Pancreas (tissue), 10 donors: ENCODE measurements around the gene TTLL5. TPM values are rescaled to one million over a fixed set of nuclear protein-coding genes. Genes with fewer than 3 reads are reported as not detected.

Source experiments
- ATAC-seq, 4 donors: fragments of 200-7000 bp; cut with Tn5 transposase; one replicate each; pipeline versions ENCODE4 v1.8.0 to v1.9.1; 2020; ENCODE audit warnings: mild to moderate bottlenecking in 4 of 4, moderate library complexity in 4 of 4
- DNase-seq, 6 donors: peaks; one replicate each; pipeline ENCODE4 v3.0.0-alpha.2; 2020
- FAIRE-seq: peaks from 2 replicates; lab custom pipeline; 2012; peaks lifted over from hg19 to GRCh38; lab: Jason Lieb, UNC
- H3K27ac ChIP-seq, 4 donors: fragments of 200-600 bp; sonication (generic); 1 replicate in 3 of 4; 2 replicates in 1 of 4; pipeline versions ENCODE4 v1.5.0 to v1.8.0; 2020
- H3K27me3 ChIP-seq, 4 donors: fragments of 200-600 bp; one replicate each; pipeline ENCODE4 v1.8.0; 2021
- H3K36me3 ChIP-seq, 3 donors: fragments of 200-600 bp; sonication (generic) in 1 of 3; one replicate each; pipeline versions ENCODE4 v1.5.0 to v1.8.0; 2020 to 2021
- H3K4me1 ChIP-seq, 3 donors: fragments of 200-600 bp; one replicate each; pipeline ENCODE4 v1.8.0; 2021
- H3K4me3 ChIP-seq, 4 donors: fragments of 200-600 bp; sonication (generic) in 2 of 4; one replicate each; pipeline versions ENCODE4 v1.5.0 to v1.8.0; 2020 to 2021
- H3K9me3 ChIP-seq, 4 donors: fragments of 200-600 bp; one replicate each; pipeline ENCODE4 v1.8.0; 2021
- WGBS, 2 donors: extraction: QIAGEN DNeasy Blood & Tissue Kit; methylation state at CpG; one replicate each; pipeline ENCODE4 v1.1.7; 2013; 5-methylcytosine and 5-hydroxymethylcytosine counted together
- intact Hi-C, 3 donors: fragments of 100-400 bp; cut with DNase I; formaldehyde crosslinking; loops; one replicate each; pipeline versions ENCODE4 v1.11.1 to v1.14.2; 2022
- polyA plus RNA-seq, 2 donors: library from polyadenylated mRNA; stranded (reverse); fragments of 200-250 nt; gene quantifications; one replicate each; pipeline ENCODE4 v1.2.3, GENCODE V29; 2013
- total RNA-seq, 6 donors: library from RNA; stranded (reverse); fragmentation: NEBNext Ultra II Directional in 4 of 6; extraction: Animal tissue kit (Norgen Biotek cat#: 25700) in 4 of 6; gene quantifications; one replicate each; pipeline versions ENCODE4 v1.2.1 to v1.2.4, GENCODE V29; 2021 to 2023
- TF ChIP-seq, protein P1 (sequence below), 4 donors: fragments of 200-600 bp; sonication (generic) in 3 of 4; IDR thresholded peaks; one replicate each; pipeline versions ENCODE4 v1.5.0 to v1.8.0; 2021; ENCODE audit warnings: antibody characterized with exemption in 4 of 4
- donor health status: healthy with polysubstance abuse.
- donor health status: DM: no; HTN: no; CAD: no; lungs with moderate emphysema.
- donor health status: DM: no; HTN: no; CAD: no.
- donor health status: control.
- donor health status: control.
- donor health status: Bipolar disorder and iron deficiency.
- donor health status: DM: yes; HTN: yes; CAD: no.
- donor health status: DM: no; HTN: no; CAD: no.
- donor health status: DM: no; HTN: no; CAD: no.
- donor health status: DM: yes; HTN: yes; CAD: no.

The TTLL5 gene
- total and polyA plus RNA-seq, 8 donors, result 7.6 to 22.6 (median 12.0) TPM

DNA sequence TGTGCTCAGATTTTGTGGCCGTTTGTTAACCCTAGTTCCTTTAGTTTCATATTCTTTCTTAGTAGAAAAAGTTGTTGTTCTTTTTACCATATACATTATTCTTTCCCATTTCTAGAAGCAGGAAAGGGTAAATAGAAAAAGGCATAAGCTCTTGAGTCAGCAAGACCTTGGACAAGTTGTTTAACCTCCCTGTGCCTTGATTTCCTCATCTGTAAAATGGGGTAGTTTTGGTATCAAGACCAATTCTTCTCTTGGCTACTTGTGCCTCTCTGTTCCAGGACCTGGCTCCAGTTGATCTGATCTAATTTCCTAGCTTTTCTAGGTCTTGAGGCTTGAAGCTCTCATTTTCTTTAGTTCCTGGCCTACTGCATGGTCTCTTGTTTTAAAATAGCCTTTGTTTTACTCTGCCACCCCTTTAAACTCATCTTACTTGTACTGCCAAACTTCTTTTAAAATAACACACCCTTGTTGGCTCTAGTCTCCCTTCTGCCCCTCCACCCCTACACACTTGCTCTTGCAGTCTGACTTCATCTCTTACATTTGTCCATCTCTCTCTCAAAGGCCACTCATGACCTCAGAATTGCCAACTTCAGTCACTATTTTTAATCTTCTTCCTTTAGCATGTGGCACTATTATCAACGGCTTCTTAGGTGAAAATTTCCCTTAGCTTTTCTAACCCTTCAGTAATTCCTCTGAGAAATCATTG is 143.7 kb downstream of the TTLL5 start:
- FAIRE-seq (no peak), ATAC-seq (no peak), DNase-seq (no peak)
- H3K9me3 ChIP-seq, result no peaks in the 10 kb centered on the region
- TF ChIP-seq, protein P1, sequence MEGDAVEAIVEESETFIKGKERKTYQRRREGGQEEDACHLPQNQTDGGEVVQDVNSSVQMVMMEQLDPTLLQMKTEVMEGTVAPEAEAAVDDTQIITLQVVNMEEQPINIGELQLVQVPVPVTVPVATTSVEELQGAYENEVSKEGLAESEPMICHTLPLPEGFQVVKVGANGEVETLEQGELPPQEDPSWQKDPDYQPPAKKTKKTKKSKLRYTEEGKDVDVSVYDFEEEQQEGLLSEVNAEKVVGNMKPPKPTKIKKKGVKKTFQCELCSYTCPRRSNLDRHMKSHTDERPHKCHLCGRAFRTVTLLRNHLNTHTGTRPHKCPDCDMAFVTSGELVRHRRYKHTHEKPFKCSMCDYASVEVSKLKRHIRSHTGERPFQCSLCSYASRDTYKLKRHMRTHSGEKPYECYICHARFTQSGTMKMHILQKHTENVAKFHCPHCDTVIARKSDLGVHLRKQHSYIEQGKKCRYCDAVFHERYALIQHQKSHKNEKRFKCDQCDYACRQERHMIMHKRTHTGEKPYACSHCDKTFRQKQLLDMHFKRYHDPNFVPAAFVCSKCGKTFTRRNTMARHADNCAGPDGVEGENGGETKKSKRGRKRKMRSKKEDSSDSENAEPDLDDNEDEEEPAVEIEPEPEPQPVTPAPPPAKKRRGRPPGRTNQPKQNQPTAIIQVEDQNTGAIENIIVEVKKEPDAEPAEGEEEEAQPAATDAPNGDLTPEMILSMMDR (IDR thresholded peaks at IDR 0.05), result no peak
- intact Hi-C loops, result no loop called here
- no peaks in the 10 kb centered on the region for H3K4me1 ChIP-seq
- peaks cover 0 to 3% (median 0%) of the 10 kb centered on the region in 3 donors for H3K36me3 ChIP-seq
- H3K27ac ChIP-seq, result no peak overlapping the region
- H3K4me3 ChIP-seq, result no peak overlapping the region
- H3K27me3 ChIP-seq, result no peaks in the 10 kb centered on the region
- 73 to 85% methylated on average over 2 of the region's 2 CpGs for WGBS, 2 donors

DNA sequence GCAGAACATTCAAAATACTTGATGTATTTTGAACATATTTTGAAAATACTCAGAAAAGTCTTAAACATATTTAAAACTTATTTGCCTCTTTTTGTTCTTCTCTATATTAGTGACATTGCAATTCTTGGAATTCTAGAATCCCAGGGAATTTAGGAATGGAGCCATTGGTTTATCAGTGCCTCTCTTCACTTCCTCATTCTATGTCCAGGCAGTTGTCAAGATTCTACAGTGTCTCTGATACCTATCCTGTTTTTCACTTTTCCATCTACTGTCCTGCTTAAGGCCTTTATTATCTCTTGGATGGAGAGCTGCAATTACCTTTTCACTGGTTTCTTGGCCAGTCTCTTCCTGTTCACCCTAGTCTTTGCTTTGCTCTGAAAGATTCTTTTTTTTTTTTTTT is 144.6 kb downstream of the TTLL5 start:
- no peaks in the 10 kb centered on the region for H3K4me1 ChIP-seq
- intact Hi-C loops, result no loop called here
- peaks cover 0 to 3% (median 0%) of the 10 kb centered on the region in 3 donors for H3K36me3 ChIP-seq
- TF ChIP-seq, protein P1 (IDR thresholded peaks at IDR 0.05), result no peak
- no peak overlapping the region for H3K4me3 ChIP-seq
- FAIRE-seq (no peak), DNase-seq (no peak), ATAC-seq (no peak)
- no peaks in the 10 kb centered on the region for H3K27me3 ChIP-seq
- H3K9me3 ChIP-seq, result no peaks in the 10 kb centered on the region
- no peak overlapping the region for H3K27ac ChIP-seq

DNA sequence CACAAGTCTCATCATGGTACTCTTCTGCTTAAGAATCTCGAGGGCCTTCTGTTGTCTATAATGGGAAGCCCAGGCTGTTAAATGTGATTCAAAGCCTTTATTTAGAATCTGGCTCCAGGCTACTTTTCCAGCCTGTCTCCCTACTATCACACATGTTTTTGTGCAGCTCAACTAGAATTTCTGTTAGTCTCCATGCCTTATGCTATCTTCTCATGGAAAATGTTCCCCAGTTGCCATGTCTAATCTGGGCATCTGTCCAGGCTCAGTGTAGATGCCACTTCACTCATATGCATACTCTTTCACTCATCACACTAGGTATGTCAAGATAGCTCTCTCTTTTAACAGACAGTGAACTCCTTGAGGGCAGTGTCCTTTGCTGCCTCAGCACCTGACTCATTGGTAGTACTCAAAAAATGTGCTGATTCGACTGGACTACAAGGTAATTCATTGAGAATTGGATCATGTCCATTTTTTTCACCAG is 145.3 kb downstream of the TTLL5 start:
- 62 to 71% methylated on average over 2 of the region's 2 CpGs for WGBS, 2 donors
- no peaks in the 10 kb centered on the region for H3K9me3 ChIP-seq
- H3K27me3 ChIP-seq, result no peaks in the 10 kb centered on the region
- no peak overlapping the region for H3K4me3 ChIP-seq
- DNase-seq (no peak), ATAC-seq (peak in 1 of 4 donors; percentile 25), FAIRE-seq (no peak)
- peaks cover 2 to 3% (median 2%) of the 10 kb centered on the region in 3 donors for H3K4me1 ChIP-seq
- H3K36me3 ChIP-seq, result peaks cover 0 to 3% (median 0%) of the 10 kb centered on the region in 3 donors
- TF ChIP-seq, protein P1 (IDR thresholded peaks at IDR 0.05), result no peak
- no peak overlapping the region for H3K27ac ChIP-seq
- intact Hi-C loops, result no loop called here

DNA sequence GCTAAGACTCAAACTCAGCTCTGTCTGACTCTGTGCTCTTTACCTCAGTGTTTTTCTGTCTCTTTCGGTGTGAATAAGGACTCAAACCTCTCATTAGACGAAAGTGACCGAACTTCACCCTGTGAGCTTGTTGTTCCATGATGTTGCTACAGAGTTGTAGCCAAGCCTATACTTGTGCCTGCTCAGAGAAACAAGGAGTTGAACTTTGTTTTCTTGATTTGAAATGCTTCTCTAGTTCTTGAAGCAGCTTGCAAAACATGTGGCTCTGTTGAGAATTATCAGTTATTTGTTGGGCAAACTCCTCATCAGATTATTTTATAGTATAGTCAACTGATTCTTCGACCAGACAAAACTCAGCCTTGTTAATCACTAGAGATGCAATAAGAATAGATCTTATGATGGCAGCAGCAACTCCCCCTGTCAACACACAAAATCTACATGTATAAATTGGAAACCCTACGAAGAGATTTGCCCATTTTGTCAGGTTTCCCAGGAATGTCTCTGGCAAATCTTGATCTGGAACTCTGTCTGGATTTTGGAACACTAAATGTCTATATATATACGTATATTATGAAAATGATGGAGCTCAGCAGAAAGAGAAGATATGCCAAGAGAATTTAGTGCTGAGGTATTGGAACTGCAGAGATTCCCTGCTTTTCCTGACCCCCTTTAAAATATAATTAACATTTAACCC is 146.8 kb downstream of the TTLL5 start:
- Histone ChIP-seq H3K4me1 (peaks cover 14 to 17% (median 16%) of the 10 kb centered on the region in 3 donors), H3K27me3 (no peaks in the 10 kb centered on the region), H3K9me3 (no peaks in the 10 kb centered on the region), H3K36me3 (peaks cover 0 to 3% (median 0%) of the 10 kb centered on the region in 3 donors), H3K27ac (no peak overlapping the region), H3K4me3 (no peak overlapping the region)
- ATAC-seq, result no peak
- no peak for FAIRE-seq
- WGBS, 2 donors, result 91 to 97% methylated on average over 6 of the region's 6 CpGs
- TF ChIP-seq, protein P1 (IDR thresholded peaks at IDR 0.05), result no peak
- intact Hi-C loops, result no loop called here
- DNase-seq, result no peak
